RPMI7951 (cell line): Measurements from ENCODE around the gene ST6GALNAC2. TPM values are rescaled to one million over a fixed set of nuclear protein-coding genes. Genes with fewer than 3 reads are reported as not detected.
A peak's percentile ranks its signal among the peaks of the same experiment; 100 is the strongest.

Source experiments
- DNase-seq: peaks from one replicate; pipeline ENCODE4 v3.0.0-alpha.2; 2012; ENCODE audit warnings: low read depth
- total RNA-seq: library from RNA; depleted of rRNA; stranded (reverse); fragments of >200 nt; shearing (Covaris generic); gene quantifications from 2 replicates; pipeline ENCODE4 v1.2.3, GENCODE V29; 2014

The ST6GALNAC2 gene
- total RNA-seq, 1 experiment from 2014 or later = 10.7 TPM

- DNase-seq = peak; percentile 8
Observed at GRCh38 chr17:76599694-76600460, 14.2 kb upstream of the ST6GALNAC2 start.

- DNase-seq = peak; percentile 23
Observed at GRCh38 chr17:76598004-76598439, 12.4 kb upstream of the ST6GALNAC2 start.

- no peak for DNase-seq
Observed at GRCh38 chr17:76597156-76598003, 11.7 kb upstream of the ST6GALNAC2 start.

DNA sequence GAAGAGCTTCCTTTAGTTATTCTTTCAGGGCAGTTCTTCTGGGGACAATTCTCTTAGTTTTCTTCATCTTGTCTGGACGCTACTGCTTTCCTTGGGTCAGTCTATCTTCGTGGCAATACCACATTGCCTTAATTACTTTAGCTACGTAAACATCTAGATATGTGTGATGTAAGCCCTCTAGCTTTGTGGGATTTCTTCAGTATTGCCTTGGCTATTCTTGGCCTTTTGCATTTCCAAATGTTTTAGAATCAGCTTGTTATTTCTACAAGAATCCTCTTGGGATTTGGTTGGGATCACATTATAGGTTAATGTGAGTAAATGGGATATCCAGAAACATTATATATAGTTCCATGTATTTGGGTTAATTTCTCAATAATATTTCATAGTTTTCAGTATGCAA lies 9.0 kb upstream of the ST6GALNAC2 start:
- no peak for DNase-seq

- DNase-seq = no peak
Observed at GRCh38 chr17:76593959-76594358, 8.3 kb upstream of the ST6GALNAC2 start.

DNA sequence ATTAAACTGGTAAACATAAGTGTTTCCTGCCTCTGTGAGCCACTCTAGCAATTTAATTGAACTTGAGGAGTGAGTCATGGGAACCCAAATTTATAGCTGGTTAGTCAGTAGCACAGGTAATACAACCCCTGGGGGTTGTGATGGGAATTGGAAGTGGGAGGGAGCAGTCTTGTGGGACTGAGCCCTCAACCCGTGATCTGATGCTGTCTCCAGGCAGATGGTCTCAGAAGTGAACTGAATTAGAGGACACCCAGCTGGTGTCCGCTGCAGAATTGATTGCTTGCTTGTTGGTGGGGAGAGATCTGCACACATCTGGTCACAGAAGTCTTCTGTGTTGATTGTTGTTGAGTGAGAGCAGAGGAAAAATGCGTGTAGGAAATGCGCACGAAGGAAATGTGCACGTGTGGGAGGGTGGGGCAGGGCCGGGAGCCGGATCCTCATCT lies 7.7 kb upstream of the ST6GALNAC2 start:
- no peak for DNase-seq

DNA sequence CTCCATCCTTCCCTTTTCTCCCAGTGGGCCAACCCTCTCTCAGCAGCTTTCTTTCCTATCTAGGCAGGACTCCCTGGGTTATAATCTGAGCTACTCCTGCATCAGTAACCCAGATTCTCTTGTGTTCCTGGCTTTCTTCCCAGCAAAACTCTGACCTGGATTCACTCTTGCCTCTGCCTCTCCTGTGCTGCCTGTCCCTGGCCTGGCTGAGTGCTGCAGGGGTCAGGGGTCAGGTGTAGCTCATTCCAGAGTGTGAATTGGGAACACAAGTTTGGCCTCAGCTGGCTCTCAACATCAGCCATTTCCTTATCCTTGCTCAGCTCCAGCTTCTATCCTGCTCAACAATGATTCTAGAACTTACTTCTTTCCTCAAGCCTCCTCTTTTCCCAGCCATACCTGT lies 2.5 kb upstream of the ST6GALNAC2 start:
- DNase-seq = no peak

DNA sequence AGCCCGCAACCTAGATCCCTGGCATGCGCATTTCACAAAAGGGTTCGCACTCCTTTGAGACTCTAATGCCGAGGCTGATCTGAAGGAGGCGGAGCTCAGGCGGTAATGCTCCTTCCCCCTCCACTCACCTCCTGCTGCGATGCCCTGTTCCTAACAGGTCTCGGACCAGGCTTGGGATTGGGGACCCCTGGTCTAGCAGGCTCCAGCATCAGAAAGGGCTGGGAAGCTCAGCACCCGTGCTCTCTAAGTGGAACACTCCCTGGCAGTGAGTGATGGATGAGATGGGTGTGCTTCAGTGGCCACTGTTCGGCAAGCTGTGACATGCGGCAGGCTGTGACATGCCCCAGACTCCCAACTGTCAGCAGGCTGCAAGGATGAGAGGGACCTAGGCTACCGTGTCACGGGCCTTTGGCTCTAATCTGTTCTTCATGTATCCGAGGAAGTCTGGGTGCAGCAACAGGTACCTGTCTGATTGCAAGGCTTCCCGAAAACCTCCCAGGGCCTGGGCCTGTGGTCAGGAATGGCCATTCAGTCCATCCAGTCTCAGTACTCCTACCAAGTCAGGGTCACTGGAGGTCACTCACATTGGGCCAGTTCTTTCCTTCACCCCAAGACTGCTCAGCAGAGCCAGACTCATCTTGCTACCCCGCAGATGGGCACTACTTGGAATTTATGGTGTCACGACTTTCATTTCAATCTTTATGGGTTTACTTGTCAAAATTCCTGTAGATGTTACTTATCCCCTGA lies 1.3 kb upstream of the ST6GALNAC2 start:
- DNase-seq = no peak

DNA sequence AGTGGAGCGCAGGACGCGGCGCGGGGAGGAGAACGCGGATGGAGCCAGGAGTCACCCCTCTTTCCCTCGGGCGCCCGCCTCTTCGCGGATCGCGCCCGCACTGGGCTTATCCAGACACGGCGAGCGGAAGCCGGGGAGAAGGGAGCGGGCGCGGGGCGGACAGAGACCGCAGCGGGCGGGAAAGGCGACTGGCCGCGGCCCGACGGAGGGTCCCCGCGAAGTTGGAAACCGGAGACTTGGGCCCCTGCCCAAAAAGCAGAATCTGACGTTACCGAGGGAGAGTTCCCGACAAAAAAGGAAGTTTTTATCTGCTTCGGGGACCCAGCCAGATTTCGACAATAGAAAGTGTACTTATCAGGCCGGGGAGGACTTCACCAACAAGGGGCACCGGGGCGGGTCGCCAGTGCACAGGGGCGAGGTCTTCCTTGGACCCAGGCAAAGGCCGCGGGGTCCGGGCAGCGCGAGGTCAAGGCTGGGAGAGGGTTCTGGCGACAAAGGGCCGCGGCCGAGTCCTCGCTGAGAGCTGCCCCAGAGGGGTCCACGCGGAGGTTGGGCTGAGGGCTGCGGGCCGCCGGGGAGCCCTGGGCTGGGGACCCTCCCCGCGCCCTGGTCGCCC lies 519 bp downstream of the ST6GALNAC2 start:
- peak; percentile 37 for DNase-seq

DNA sequence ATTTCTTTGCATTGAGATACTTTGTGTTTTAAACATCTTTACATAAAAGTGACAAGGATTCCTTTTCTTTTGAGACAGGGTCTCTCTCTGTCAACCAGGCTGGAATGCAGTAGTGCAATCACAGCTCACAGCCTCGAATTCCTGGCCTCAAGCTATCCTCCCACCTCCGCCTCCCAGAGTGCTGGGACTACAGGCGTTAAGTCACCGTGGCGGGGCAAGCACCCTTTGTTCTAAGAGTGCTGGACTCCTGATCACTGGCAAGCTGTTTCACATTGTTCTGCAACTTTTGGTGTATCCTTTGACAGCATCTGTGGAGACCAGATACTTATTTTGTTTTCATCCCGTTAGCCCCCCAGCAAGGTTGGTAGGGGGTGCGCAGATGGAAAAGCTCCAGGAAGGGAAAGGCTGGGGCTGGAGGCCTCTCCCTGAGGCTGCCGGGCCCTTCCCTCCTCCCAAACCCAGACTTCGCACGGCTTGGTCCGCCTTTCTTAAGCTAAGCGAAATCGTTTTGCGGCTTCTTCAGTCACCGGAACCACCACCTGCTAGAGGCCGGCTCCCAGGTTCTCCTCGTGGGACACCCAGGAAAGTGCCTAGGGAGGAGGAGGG lies 1.1 kb downstream of the ST6GALNAC2 start:
- no peak for DNase-seq

- no peak for DNase-seq
Observed at GRCh38 chr17:76582660-76583059, 3.0 kb downstream of the ST6GALNAC2 start.

DNA sequence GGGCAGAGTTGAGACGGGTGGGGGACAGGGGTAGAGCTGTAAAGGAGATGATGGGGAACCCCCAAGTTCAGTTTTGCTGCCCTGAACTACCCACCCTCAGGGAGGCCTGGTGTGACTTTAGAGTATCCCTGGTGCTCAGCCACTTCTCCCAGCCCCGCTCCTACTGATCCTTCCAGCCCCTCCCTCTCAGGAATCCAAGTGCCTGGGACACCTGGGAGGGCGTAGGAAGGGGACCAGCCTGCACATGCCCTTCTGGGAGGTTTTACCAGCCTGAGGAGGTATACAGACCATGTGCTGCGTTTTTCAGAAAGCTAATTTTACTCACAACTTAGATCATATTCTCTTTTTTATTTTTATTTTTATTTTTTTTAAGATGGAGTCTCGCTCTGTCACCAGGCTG lies 4.1 kb downstream of the ST6GALNAC2 start:
- DNase-seq = no peak

DNA sequence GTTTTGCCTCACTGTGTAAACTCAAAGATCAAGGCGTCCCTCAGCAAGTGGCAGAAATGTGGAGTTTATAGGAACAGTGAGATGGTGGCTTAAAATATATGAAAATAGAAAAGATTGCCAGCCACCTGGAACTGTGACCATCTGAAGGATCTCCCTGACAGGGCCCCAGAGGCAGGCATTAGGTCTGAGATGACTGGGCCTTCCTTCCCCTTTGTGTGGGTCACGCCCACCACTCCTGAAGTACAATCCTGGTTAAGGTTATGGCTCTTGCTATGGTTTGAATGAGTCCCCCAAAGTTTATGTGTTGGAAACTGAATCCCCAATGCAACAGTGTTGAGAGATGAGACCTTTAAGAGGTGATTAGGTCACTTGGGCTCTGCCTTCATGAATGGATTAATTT lies 6.4 kb downstream of the ST6GALNAC2 start:
- no peak for DNase-seq

- no peak for DNase-seq
Observed at GRCh38 chr17:76578376-76578775, 7.3 kb downstream of the ST6GALNAC2 start.

DNA sequence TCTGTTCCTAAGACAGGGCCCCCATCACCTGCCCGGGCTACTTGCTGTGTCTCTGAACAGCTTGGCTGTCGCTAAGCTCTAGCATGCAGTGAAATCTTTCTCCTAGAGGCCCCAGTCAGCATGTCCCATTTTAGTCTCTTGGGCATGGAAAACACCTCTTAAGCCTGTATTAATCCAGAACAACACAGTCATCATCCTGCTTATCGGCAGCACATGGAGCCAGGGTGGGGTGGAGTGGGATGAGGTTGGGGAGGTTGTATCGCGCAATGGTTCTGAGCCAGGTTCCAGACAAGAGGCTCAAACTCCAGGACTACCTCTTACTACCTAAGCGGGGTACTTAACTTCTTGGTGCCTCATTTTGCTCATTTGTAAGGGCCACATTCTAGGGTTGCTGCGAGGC lies 7.8 kb downstream of the ST6GALNAC2 start:
- no peak for DNase-seq

DNA sequence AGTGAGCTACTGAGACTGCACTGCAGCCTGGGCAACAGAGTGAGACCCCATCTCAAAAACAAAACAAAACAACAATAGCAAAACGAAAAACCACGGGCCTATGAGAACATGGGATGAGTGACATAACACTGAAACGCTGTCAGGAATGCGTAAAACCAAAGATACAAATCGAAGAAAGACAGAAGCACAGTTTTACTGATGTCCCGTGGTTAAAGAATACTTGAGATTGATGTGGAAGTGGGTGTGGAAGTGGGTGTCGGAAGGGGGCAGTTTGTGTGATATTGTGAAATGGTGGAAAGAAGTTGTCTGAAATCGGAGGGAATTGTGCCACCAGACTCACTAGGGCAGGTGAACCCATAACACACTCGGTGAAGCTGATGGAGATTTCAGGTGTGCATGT lies 9.5 kb downstream of the ST6GALNAC2 start:
- DNase-seq = no peak

DNA sequence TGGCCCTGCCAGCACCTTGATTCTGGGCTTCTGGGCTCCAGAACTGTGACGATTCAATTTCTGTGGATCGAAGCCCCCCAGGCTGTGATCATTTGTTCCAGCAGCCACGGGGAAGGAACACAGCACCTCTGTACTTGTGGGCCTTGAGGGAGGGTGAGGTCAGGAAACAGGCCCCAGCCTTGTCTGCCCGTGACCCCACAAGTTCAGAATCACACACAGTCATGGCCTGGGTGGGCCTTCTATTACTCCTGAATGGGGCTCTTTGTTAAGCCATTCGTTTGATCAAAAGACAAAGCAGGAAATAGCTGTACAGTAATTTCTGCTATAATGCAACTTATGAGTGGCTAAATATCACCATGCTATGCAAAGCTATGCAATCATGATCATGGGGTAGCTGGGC lies 10.1 kb downstream of the ST6GALNAC2 start:
- peak; percentile 43 for DNase-seq

DNA sequence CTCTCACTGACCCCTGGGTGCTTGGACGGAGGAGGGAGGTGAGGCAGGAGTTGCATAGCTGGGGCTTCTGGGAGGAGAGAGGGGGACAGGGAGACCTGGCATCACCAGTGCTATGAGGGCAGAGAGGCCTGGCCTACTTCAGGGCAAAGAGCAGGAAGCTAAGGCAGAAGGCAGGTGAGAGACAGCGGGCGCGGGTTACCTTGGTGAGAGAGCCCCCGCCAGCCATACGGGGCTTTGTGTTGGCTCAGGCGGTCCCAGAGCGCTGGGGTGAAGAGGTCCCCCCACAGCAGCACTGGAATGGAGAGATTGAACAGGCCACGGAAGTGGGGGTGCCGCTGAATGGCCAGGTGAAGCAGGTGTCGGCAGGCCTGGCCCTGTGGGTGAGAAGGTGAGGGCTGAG lies 11.5 kb downstream of the ST6GALNAC2 start:
- DNase-seq = no peak

- no peak for DNase-seq
Observed at GRCh38 chr17:76573096-76573495, 12.6 kb downstream of the ST6GALNAC2 start.

GRCh38 chr17:76572201-76572910 lies 13.3 kb downstream of the ST6GALNAC2 start:
- no peak for DNase-seq
